Mesendoderm (in vitro differentiated cells): ENCODE measurements around the gene COQ6.
"Not testable (repeated sequence)": the region's sequence is repeated elsewhere in the genome, so short reads cannot be mapped to it uniquely, and the experiment has no call there.

ENCODE experiments used
- DNase-seq: peaks from one replicate; pipeline ENCODE4 v3.0.0; 2013
- H2AK5ac ChIP-seq: 2 replicates; pipeline ENCODE4 v1.6.1; 2013; ENCODE audit warnings: low read length, inconsistent platforms
- H2BK120ac ChIP-seq: 2 replicates; pipeline ENCODE4 v1.6.1; 2013; ENCODE audit warnings: low read depth, mild to moderate bottlenecking, low read length, moderate library complexity, mixed read lengths
- H2BK15ac ChIP-seq: replicated peaks from 2 replicates; pipeline ENCODE4 v1.6.1; 2013; ENCODE audit warnings: low read depth, mild to moderate bottlenecking, moderate library complexity
- H2BK5ac ChIP-seq: 2 replicates; pipeline ENCODE4 v1.6.1; 2013; ENCODE audit warnings: low read length, inconsistent platforms
- H3K18ac ChIP-seq: 2 replicates; pipeline ENCODE4 v1.6.1; 2013; ENCODE audit warnings: mild to moderate bottlenecking, low read length, mixed read lengths
- H3K23ac ChIP-seq: one replicate; pipeline ENCODE4 v1.6.1; 2013; ENCODE audit warnings: low read length
- H3K27ac ChIP-seq: 2 replicates; pipeline ENCODE4 v1.5.1; 2013; ENCODE audit warnings: low read depth, mild to moderate bottlenecking, inconsistent platforms, low read length, moderate library complexity
- H3K27me3 ChIP-seq: 2 replicates; pipeline ENCODE4 v1.6.1; 2013; ENCODE audit warnings: low read length, control low read depth, mild to moderate bottlenecking, inconsistent platforms; ENCODE audit not compliant: insufficient read depth, poor library complexity
- H3K36me3 ChIP-seq: 2 replicates; pipeline ENCODE4 v1.6.1; 2013; ENCODE audit warnings: low read length, inconsistent platforms; ENCODE audit not compliant: control insufficient read depth, insufficient read depth
- H3K4ac ChIP-seq: one replicate; pipeline ENCODE4 v1.6.1; 2013; ENCODE audit warnings: low read depth, mild to moderate bottlenecking, low read length, moderate library complexity
- H3K4me1 ChIP-seq: 2 replicates; pipeline ENCODE4 v1.6.1; 2013; ENCODE audit warnings: low read depth, low read length, inconsistent platforms; ENCODE audit not compliant: control insufficient read depth
- H3K4me2 ChIP-seq: 2 replicates; pipeline ENCODE4 v1.6.1; 2013; ENCODE audit warnings: low read length
- H3K4me3 ChIP-seq: 2 replicates; pipeline ENCODE4 v1.5.1; 2013; ENCODE audit warnings: mild to moderate bottlenecking, low read length
- H3K56ac ChIP-seq: one replicate; pipeline ENCODE4 v1.6.1; 2013; ENCODE audit warnings: low read length
- H3K79me1 ChIP-seq: 2 replicates; pipeline ENCODE4 v1.6.1; 2013; ENCODE audit warnings: low read length, inconsistent platforms
- H3K79me2 ChIP-seq: 2 replicates; pipeline ENCODE4 v1.6.1; 2013; ENCODE audit warnings: mild to moderate bottlenecking, low read length; ENCODE audit not compliant: control insufficient read depth, insufficient read depth
- H3K9ac ChIP-seq: 2 replicates; pipeline ENCODE4 v1.6.1; 2013; ENCODE audit warnings: low read length, inconsistent platforms
- H4K5ac ChIP-seq: one replicate; pipeline ENCODE4 v1.6.1; 2013; ENCODE audit warnings: low read length
- H4K8ac ChIP-seq: one replicate; pipeline ENCODE4 v1.6.1; 2013; ENCODE audit warnings: low read depth, mild to moderate bottlenecking, control low read depth, low read length, moderate library complexity
- WGBS: extraction: QIAGEN DNeasy Blood & Tissue Kit; methylation state at CpG from one replicate; pipeline ENCODE4 v1.1.7; 2013; ENCODE audit warnings: low lambda C conversion rate, missing lambda C conversion rate; ENCODE audit not compliant: insufficient coverage; ENCODE audit errors: extremely low coverage; 5-methylcytosine and 5-hydroxymethylcytosine counted together

The COQ6 gene

DNA sequence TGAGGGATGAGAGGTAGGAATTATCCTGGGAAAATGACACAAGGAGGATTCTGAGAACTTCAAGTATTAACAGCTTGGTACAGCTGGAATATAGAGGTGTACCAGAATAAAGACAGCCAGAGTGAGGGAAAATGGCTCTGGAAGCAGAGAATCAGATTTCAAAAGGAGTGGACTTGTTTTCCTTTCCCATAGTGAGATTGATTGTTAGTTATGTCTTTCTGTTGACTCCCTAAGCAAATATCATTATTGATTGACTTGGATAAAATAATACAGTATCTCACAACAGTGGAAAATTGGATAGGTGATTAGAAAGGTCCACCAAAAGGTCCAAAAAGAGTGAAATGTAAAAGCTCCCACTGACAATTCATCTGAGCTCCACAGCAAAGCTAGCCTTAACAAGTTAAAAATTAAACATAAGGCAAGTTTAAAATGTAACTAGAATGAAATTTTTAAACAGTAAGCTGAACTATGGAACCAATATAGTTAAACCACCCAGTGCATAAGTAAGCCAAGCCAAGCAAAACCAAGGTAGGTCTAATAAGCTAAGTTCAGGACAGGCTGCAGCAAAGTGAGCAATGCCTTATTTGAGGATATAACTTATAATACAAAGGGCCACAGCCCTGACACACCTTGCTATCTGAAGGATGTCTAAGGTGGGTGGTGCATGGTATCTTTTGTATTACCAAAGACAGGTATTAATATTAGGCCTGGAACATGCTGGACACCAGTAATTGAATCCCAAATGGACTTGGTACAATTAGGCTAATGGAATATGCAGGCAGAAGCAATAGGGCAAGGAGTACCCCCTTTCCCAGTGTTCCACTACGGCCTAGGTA, 47.2 kb downstream of the COQ6 start:
- no peaks in the 10 kb centered on the region for H3K79me1 ChIP-seq
- no peaks in the 10 kb centered on the region for H3K4me1 ChIP-seq
- no peak overlapping the region for H2BK120ac ChIP-seq
- no peaks in the 10 kb centered on the region for H3K79me2 ChIP-seq
- no peaks in the 10 kb centered on the region for H3K27me3 ChIP-seq
- H4K8ac ChIP-seq: no peak overlapping the region
- H3K4me3 ChIP-seq: no peak overlapping the region
- H3K4me2 ChIP-seq: no peak overlapping the region
- no peak overlapping the region for H4K5ac ChIP-seq
- H3K56ac ChIP-seq: no peak overlapping the region
- no peak overlapping the region for H3K23ac ChIP-seq
- H3K36me3 ChIP-seq: no peaks in the 10 kb centered on the region
- no CpG with 5 or more reads among the region's 1 CpG for WGBS
- no peak overlapping the region for H3K9ac ChIP-seq
- DNase-seq: no peak
- H3K4ac ChIP-seq: no peak overlapping the region
- no peak overlapping the region for H2AK5ac ChIP-seq
- H3K27ac ChIP-seq: no peak overlapping the region
- no peak overlapping the region for H3K18ac ChIP-seq
- no peak overlapping the region for H2BK15ac ChIP-seq
- H2BK5ac ChIP-seq: no peak overlapping the region

- Histone ChIP-seq H3K23ac (no peak overlapping the region), H3K27ac (no peak overlapping the region), H3K4me1 (no peaks in the 10 kb centered on the region), H2BK15ac (no peak overlapping the region), H2BK5ac (no peak overlapping the region), H3K9ac (no peak overlapping the region), H3K79me2 (no peaks in the 10 kb centered on the region), H2AK5ac (no peak overlapping the region), H2BK120ac (no peak overlapping the region), H3K27me3 (no peaks in the 10 kb centered on the region), H3K56ac (no peak overlapping the region), H4K5ac (no peak overlapping the region), H3K36me3 (no peaks in the 10 kb centered on the region), H3K79me1 (no peaks in the 10 kb centered on the region), H3K4me2 (no peak overlapping the region), H3K4ac (no peak overlapping the region), H4K8ac (no peak overlapping the region), H3K18ac (no peak overlapping the region), H3K4me3 (no peak overlapping the region)
- DNase-seq: no peak
- WGBS: no CpG with 5 or more reads among the region's 7 CpGs
These were observed 47.9 kb downstream of the COQ6 start for GRCh38 chr14:73997944-73998447.

GRCh38 chr14:73998726-73999125, 48.6 kb downstream of the COQ6 start:
- Histone ChIP-seq H4K5ac (no peak overlapping the region), H3K27ac (no peak overlapping the region), H3K79me1 (no peaks in the 10 kb centered on the region), H3K9ac (no peak overlapping the region), H3K18ac (no peak overlapping the region), H3K23ac (no peak overlapping the region), H2BK15ac (no peak overlapping the region), H3K4me3 (no peak overlapping the region), H2AK5ac (no peak overlapping the region), H3K56ac (no peak overlapping the region), H2BK120ac (no peak overlapping the region), H2BK5ac (no peak overlapping the region), H3K79me2 (no peaks in the 10 kb centered on the region), H3K27me3 (no peaks in the 10 kb centered on the region), H3K4ac (no peak overlapping the region), H3K4me1 (no peaks in the 10 kb centered on the region), H3K36me3 (no peaks in the 10 kb centered on the region), H3K4me2 (no peak overlapping the region), H4K8ac (no peak overlapping the region)
- no CpG with 5 or more reads among the region's 2 CpGs for WGBS
- DNase-seq: no peak

DNA sequence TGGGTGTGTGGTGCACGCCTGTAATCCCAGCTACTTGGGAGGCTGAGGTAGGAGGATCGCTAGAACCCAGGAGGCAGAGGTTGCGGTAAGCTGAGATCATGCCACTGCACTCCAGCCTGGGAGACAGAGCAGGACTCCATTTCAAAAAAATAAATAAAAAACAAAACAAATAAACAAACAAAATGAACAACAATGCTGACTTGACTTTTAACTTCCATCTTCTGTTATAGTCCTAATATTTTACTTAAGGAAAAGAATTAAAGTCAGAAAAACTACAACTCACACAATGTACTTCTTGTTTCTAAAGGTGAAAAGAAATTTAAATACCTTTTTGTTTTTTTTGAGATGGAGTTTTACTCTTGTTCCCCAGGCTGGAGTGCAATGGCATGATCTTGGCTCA, 55.6 kb downstream of the COQ6 start:
- H3K27me3 ChIP-seq, H3K4me2 ChIP-seq, H3K23ac ChIP-seq, H3K56ac ChIP-seq, H3K79me1 ChIP-seq, H3K9ac ChIP-seq, H2BK5ac ChIP-seq, H3K27ac ChIP-seq, H2AK5ac ChIP-seq, H3K4me3 ChIP-seq, H4K5ac ChIP-seq, H2BK120ac ChIP-seq, DNase-seq, H2BK15ac ChIP-seq, H3K4me1 ChIP-seq, H4K8ac ChIP-seq, H3K79me2 ChIP-seq, H3K36me3 ChIP-seq, H3K4ac ChIP-seq, H3K18ac ChIP-seq: not testable (repeated sequence)
- WGBS: no CpG with 5 or more reads among the region's 3 CpGs

GRCh38 chr14:74008843-74009499, 58.9 kb downstream of the COQ6 start:
- H3K79me2 ChIP-seq: no peaks in the 10 kb centered on the region
- no peak overlapping the region for H3K4ac ChIP-seq
- no peaks in the 10 kb centered on the region for H3K27me3 ChIP-seq
- no peak overlapping the region for H2BK120ac ChIP-seq
- H3K79me1 ChIP-seq: no peaks in the 10 kb centered on the region
- no peaks in the 10 kb centered on the region for H3K36me3 ChIP-seq
- DNase-seq: no peak
- H3K18ac ChIP-seq: no peak overlapping the region
- H3K56ac ChIP-seq: no peak overlapping the region
- H3K9ac ChIP-seq: no peak overlapping the region
- no peak overlapping the region for H4K8ac ChIP-seq
- no peak overlapping the region for H2AK5ac ChIP-seq
- no peaks in the 10 kb centered on the region for H3K4me1 ChIP-seq
- no peak overlapping the region for H2BK15ac ChIP-seq
- H2BK5ac ChIP-seq: no peak overlapping the region
- H3K4me3 ChIP-seq: no peak overlapping the region
- H4K5ac ChIP-seq: no peak overlapping the region
- H3K27ac ChIP-seq: no peak overlapping the region
- no peak overlapping the region for H3K4me2 ChIP-seq
- WGBS: no CpG with 5 or more reads among the region's 2 CpGs
- H3K23ac ChIP-seq: no peak overlapping the region
